IMR-90 (cell line): ENCODE results near the gene INO80B. TPM values are rescaled to one million over a fixed set of nuclear protein-coding genes. Genes with fewer than 3 reads are reported as not detected.
A peak's percentile ranks its signal among the peaks of the same experiment; 100 is the strongest.

ENCODE experiments used
- ATAC-seq: fragments of 200-7000 bp; cut with Tn5 transposase; 2 replicates; pipeline ENCODE4 v1.9.1; 2020; ENCODE audit warnings: low read depth, mild to moderate bottlenecking, moderate library complexity
- BruUV-seq: library from RNA; stranded (reverse); fragments of 400-500 nt; replicated peaks from 2 replicates; lab custom pipeline; 2021; lab: Mats Ljungman, UMichigan
- CTCF ChIA-PET: fragments of 300-600 bp; formaldehyde crosslinking; extraction: SDS; loops from one replicate; lab custom pipeline; 2021; ENCODE audit warnings: antibody characterized with exemption; lab: Yijun Ruan, JAX
- POLR2A ChIA-PET: fragments of 300-600 bp; sonication (Branson Sonifier 250); formaldehyde crosslinking; loops from one replicate; lab custom pipeline; 2022; ENCODE audit warnings: antibody characterized with exemption; ENCODE audit not compliant: unreplicated experiment; lab: Charles Lee
- DNase-seq: peaks from one replicate; pipeline ENCODE4 v3.0.0; 2013
- H2AFZ ChIP-seq: replicated peaks from 2 replicates; pipeline ENCODE3; 2013; ENCODE audit warnings: low read length, mild to moderate bottlenecking; ENCODE audit not compliant: poor library complexity
- H2AK5ac ChIP-seq: 2 replicates; pipeline ENCODE4 v1.6.1; 2013; ENCODE audit warnings: low read depth, low read length, inconsistent platforms
- H2AK9ac ChIP-seq: replicated peaks from 2 replicates; pipeline ENCODE3; 2013; ENCODE audit warnings: mild to moderate bottlenecking, low read depth, low read length, moderate library complexity; ENCODE audit not compliant: poor library complexity
- H2BK120ac ChIP-seq: 2 replicates; pipeline ENCODE4 v1.6.1; 2013; ENCODE audit warnings: low read depth, low read length, inconsistent platforms
- H2BK15ac ChIP-seq: 3 replicates; pipeline ENCODE4 v1.6.1; 2013; ENCODE audit warnings: low read depth, low read length, inconsistent platforms
- H2BK20ac ChIP-seq: 2 replicates; pipeline ENCODE4 v1.6.1; 2013; ENCODE audit warnings: low read depth, mild to moderate bottlenecking, inconsistent platforms, low read length, moderate library complexity
- H2BK5ac ChIP-seq: 2 replicates; pipeline ENCODE4 v1.6.1; 2013; ENCODE audit warnings: mild to moderate bottlenecking, low read depth, low read length, inconsistent platforms; ENCODE audit not compliant: poor library complexity, severe bottlenecking
- H3K14ac ChIP-seq: replicated peaks from 2 replicates; pipeline ENCODE4 v1.6.1; 2013; ENCODE audit warnings: low read depth, low read length, inconsistent platforms
- H3K18ac ChIP-seq: 2 replicates; pipeline ENCODE4 v1.6.1; 2013; ENCODE audit warnings: low read depth, low read length, control low read depth
- H3K23ac ChIP-seq: 2 replicates; pipeline ENCODE4 v1.6.1; 2013; ENCODE audit warnings: low read depth, low read length, inconsistent platforms
- H3K27ac ChIP-seq: 2 replicates; pipeline ENCODE4 v1.5.1; 2013; ENCODE audit warnings: mild to moderate bottlenecking, control low read depth, low read length; ENCODE audit not compliant: insufficient read depth
- H3K27me3 ChIP-seq: 2 replicates; pipeline ENCODE4 v1.6.1; 2013; ENCODE audit warnings: low read length; ENCODE audit not compliant: control insufficient read depth, insufficient read depth
- H3K36me3 ChIP-seq: 2 replicates; pipeline ENCODE4 v1.6.1; 2013; ENCODE audit warnings: low read length, mixed read lengths; ENCODE audit not compliant: control insufficient read depth, insufficient read depth
- H3K4ac ChIP-seq: 2 replicates; pipeline ENCODE4 v1.6.1; 2013; ENCODE audit warnings: low read depth, low read length, inconsistent platforms
- H3K4me1 ChIP-seq: 2 replicates; pipeline ENCODE4 v1.6.1; 2013; ENCODE audit warnings: low read length, mixed read lengths; ENCODE audit not compliant: control insufficient read depth, insufficient read depth
- H3K4me2 ChIP-seq: 2 replicates; pipeline ENCODE4 v1.6.1; 2013; ENCODE audit warnings: low read depth, mild to moderate bottlenecking, control low read depth, low read length, moderate library complexity
- H3K4me3 ChIP-seq: 2 replicates; pipeline ENCODE4 v1.5.1; 2013; ENCODE audit warnings: low read depth, mild to moderate bottlenecking, control low read depth, low read length, moderate library complexity; ENCODE audit not compliant: insufficient read depth
- H3K56ac ChIP-seq: 2 replicates; pipeline ENCODE4 v1.6.1; 2013; ENCODE audit warnings: low read length, inconsistent platforms; ENCODE audit not compliant: insufficient read depth; ENCODE audit errors: extremely low read depth
- H3K79me1 ChIP-seq, 2 experiments: 2 replicates each; pipeline ENCODE4 v1.6.1; 2013; ENCODE audit warnings: low read length in 2 of 2, inconsistent platforms in 1 of 2, low read depth in 1 of 2
- H3K9ac ChIP-seq: 2 replicates; pipeline ENCODE4 v1.6.1; 2013; ENCODE audit warnings: low read depth, low read length, control low read depth
- H3K9me1 ChIP-seq: 2 replicates; pipeline ENCODE4 v1.6.1; 2013; ENCODE audit warnings: low read length, inconsistent platforms; ENCODE audit not compliant: insufficient read depth
- H3K9me3 ChIP-seq: 2 replicates; pipeline ENCODE4 v1.6.1; 2013; ENCODE audit warnings: low read length; ENCODE audit not compliant: control insufficient read depth, insufficient read depth
- H4K20me1 ChIP-seq: 2 replicates; pipeline ENCODE4 v1.6.1; 2013; ENCODE audit warnings: low read length, inconsistent platforms; ENCODE audit not compliant: insufficient read depth
- H4K5ac ChIP-seq: 2 replicates; pipeline ENCODE4 v1.6.1; 2013; ENCODE audit warnings: mild to moderate bottlenecking, low read depth, low read length, control low read depth
- H4K8ac ChIP-seq, 2 experiments: 2 replicates each; pipeline ENCODE4 v1.6.1; 2013; ENCODE audit warnings: low read depth in 2 of 2, low read length in 2 of 2, control low read depth in 1 of 2, inconsistent platforms in 1 of 2
- H4K91ac ChIP-seq: 2 replicates; pipeline ENCODE4 v1.6.1; 2013; ENCODE audit warnings: low read depth, low read length, inconsistent platforms; ENCODE audit not compliant: insufficient read depth
- CHD1 ChIP-seq: IDR thresholded peaks from 2 replicates; pipeline ENCODE4 v1.6.1; 2012; ENCODE audit warnings: low read depth, low read length, improper control_type of control experiment
- MAFK ChIP-seq: IDR thresholded peaks from 2 replicates; pipeline ENCODE4 v1.6.1; 2012; ENCODE audit warnings: low read depth, low read length, improper control_type of control experiment
- MXI1 ChIP-seq: IDR thresholded peaks from 2 replicates; pipeline ENCODE4 v1.6.1; 2012; ENCODE audit warnings: low read depth, mild to moderate bottlenecking, low read length, moderate library complexity, borderline replicate concordance
- POLR2A ChIP-seq: IDR thresholded peaks from 2 replicates; pipeline ENCODE4 v1.6.1; 2012; ENCODE audit warnings: mild to moderate bottlenecking, low read depth, low read length
- RAD21 ChIP-seq: IDR thresholded peaks from 2 replicates; pipeline ENCODE4 v1.6.1; 2012; ENCODE audit warnings: low read length, improper control_type of control experiment
- SMC3 ChIP-seq: fragments of 150-350 bp; IDR thresholded peaks from 2 replicates; pipeline ENCODE4 v1.6.1; 2016; ENCODE audit warnings: low read depth, mild to moderate bottlenecking, antibody characterized with exemption, low read length, moderate library complexity
- WGBS, 2 experiments: methylation state at CpG; one replicate each; pipeline versions ENCODE4 v1.1.5 to v1.1.7; 2013; ENCODE audit warnings: missing lambda C conversion rate in 2 of 2; ENCODE audit not compliant: insufficient read length in 1 of 2; ENCODE audit errors: extremely low coverage in 2 of 2; 5-methylcytosine and 5-hydroxymethylcytosine counted together
- dilution Hi-C: fragments of 300-500 bp; cut with HindIII; formaldehyde crosslinking; loops from one replicate; pipeline ENCODE4 v1.14.3; 2018; ENCODE audit warnings: low sequenced_read_pairs; ENCODE audit not compliant: unreplicated experiment
- in situ Hi-C: fragments of 300-500 bp; cut with MboI; formaldehyde crosslinking; loops from 3 replicates; pipeline ENCODE4 v1.14.3; 2019; ENCODE audit warnings: low sequenced_read_pairs, inconsistent platforms, mixed read lengths
- intact Hi-C: fragments of 100-400 bp; cut with micrococcal nuclease; formaldehyde crosslinking; loops from 2 replicates; pipeline ENCODE4 v1.10.0; 2022
- polyA plus RNA-seq, 3 experiments: library from polyadenylated mRNA; depleted of rRNA; stranded (reverse); fragments of >200 nt; gene quantifications; 2 replicates each; pipeline ENCODE4 v1.2.3, GENCODE V29; 2012; ENCODE audit warnings: low replicate concordance in 1 of 3
- total RNA-seq: library from RNA; depleted of rRNA; stranded (reverse); fragments of >200 nt; gene quantifications from 2 replicates; pipeline ENCODE4 v1.2.3, GENCODE V29; 2012
- TF ChIP-seq, protein P1 (sequence below): fragments of 150-350 bp; IDR thresholded peaks from 2 replicates; pipeline ENCODE4 v1.6.1; 2016; ENCODE audit warnings: low read depth, mild to moderate bottlenecking, low read length, moderate library complexity, borderline replicate concordance

The INO80B gene
- total and polyA plus RNA-seq, 2 of the 4 experiments (the other 2 are of a cell fraction), result 4.5 to 10.5 TPM

- H3K4me3 ChIP-seq, result no peak overlapping the region
- H3K27me3 ChIP-seq, result no peaks in the 10 kb centered on the region
- no peaks in the 10 kb centered on the region for H3K9me3 ChIP-seq
- no peak overlapping the region for H2AFZ ChIP-seq
- peak overlapping the region; percentile 5; the same call in 1 of the 2 replicates for H3K4ac ChIP-seq
- H3K36me3 ChIP-seq, result peaks cover 9% of the 10 kb centered on the region
- H3K23ac ChIP-seq, result no peak overlapping the region
- no peak overlapping the region for H4K91ac ChIP-seq
- no peak overlapping the region for H2AK9ac ChIP-seq
- H4K8ac ChIP-seq, result no peak overlapping the region
- WGBS, 2 experiments, result 51% methylated on average over 25 of the region's 43 CpGs; no CpG with 5 or more reads in 1 of the 2 experiments
- peaks cover 23% of the 10 kb centered on the region for H3K4me1 ChIP-seq
- no peak overlapping the region for H2BK15ac ChIP-seq
- dilution Hi-C loops (no loop called here), intact Hi-C loops (no loop called here), in situ Hi-C loops (no loop called here)
- POLR2A ChIA-PET, result no interaction called here
- H3K79me1 ChIP-seq, result peaks cover 23 to 54% of the 10 kb centered on the region in 2 experiments
- DNase-seq (no peak), ATAC-seq (no peak)
- TF ChIP-seq MXI1 (no peak), POLR2A (no peak), RAD21 (no peak), CHD1 (no peak), SMC3 (no peak), MAFK (no peak)
- TF ChIP-seq, protein P1, sequence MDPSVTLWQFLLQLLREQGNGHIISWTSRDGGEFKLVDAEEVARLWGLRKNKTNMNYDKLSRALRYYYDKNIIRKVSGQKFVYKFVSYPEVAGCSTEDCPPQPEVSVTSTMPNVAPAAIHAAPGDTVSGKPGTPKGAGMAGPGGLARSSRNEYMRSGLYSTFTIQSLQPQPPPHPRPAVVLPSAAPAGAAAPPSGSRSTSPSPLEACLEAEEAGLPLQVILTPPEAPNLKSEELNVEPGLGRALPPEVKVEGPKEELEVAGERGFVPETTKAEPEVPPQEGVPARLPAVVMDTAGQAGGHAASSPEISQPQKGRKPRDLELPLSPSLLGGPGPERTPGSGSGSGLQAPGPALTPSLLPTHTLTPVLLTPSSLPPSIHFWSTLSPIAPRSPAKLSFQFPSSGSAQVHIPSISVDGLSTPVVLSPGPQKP, result no peak
- no peak overlapping the region for H2AK5ac ChIP-seq
- no peak overlapping the region for H4K5ac ChIP-seq
- no peak overlapping the region for H3K27ac ChIP-seq
- no peak overlapping the region for H3K9ac ChIP-seq
- H2BK5ac ChIP-seq, result no peak overlapping the region
- no peak overlapping the region for H2BK120ac ChIP-seq
- no peak overlapping the region for H3K4me2 ChIP-seq
- no peak overlapping the region for H3K14ac ChIP-seq
- BruUV-seq, result no TSS peak
- H3K18ac ChIP-seq, result no peak overlapping the region
- no peak overlapping the region for H2BK20ac ChIP-seq
- peaks cover 21% of the 10 kb centered on the region for H3K9me1 ChIP-seq
- 0 out of 2 replicates have a peak, but pooled peaks cover 3% of the 10 kb centered on the region for H4K20me1 ChIP-seq
- H3K56ac ChIP-seq, result no peak overlapping the region
- CTCF ChIA-PET, result no interaction called here
Measured at GRCh38 chr2:74436111-74436805, 18.6 kb upstream of the INO80B start.
